ENCODE measurements around the gene PTPRD. TPM values are rescaled to one million over a fixed set of nuclear protein-coding genes. Genes with fewer than 3 reads are reported as not detected.

The PTPRD gene
- total and polyA plus RNA-seq, 9 of the 15 experiments (the other 6 are each of a cell fraction or from before 2014, with no cell fraction given): 0.11 TPM; not detected in 8

DNA sequence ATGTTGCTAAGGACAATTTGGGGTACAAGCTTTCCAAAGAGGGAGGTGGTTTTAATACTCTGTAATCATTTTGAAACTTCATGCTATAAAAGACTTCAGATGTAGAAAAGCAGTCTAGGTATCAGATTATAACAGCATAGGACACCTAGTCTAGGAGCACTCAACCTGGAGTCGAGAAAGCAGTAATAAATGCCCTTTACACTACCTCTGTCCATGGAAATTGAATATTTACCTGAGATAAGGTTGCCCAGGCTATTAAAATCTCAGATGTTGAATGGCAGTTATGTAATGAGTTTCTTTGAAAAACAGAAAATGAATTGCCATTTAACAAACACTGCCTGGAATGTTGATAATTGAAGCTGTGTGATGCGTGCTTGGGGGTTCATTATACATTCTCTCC is 2251.4 kb downstream of the PTPRD start:
- no peak for DNase-seq (ENCODE audit: extremely low read depth in 1 of 4, low spot score in 3 of 4)
- H3K27me3 ChIP-seq (ENCODE audit: control insufficient read depth in 2 of 2, insufficient read depth in 2 of 2, low read length in 2 of 2): no peaks in the 10 kb centered on the region
- H3K9me1 ChIP-seq (ENCODE audit: control insufficient read depth, insufficient read depth, low read length): no peaks in the 10 kb centered on the region
- no peaks in the 10 kb centered on the region; the same call in 1 of the 2 replicates for H3K9me3 ChIP-seq (replicated peaks; ENCODE audit: control insufficient read depth, insufficient read depth, low read depth, low read length)
- H3K4me1 ChIP-seq (replicated peaks in 1 of 2; ENCODE audit: control insufficient read depth in 2 of 2, insufficient read depth in 2 of 2, low read length in 2 of 2): no peaks in the 10 kb centered on the region
- no peak for FAIRE-seq
- H3K4me3 ChIP-seq: no peak overlapping the region
- ATAC-seq: no peak
- H2AFZ ChIP-seq (ENCODE audit: low read depth, low read length): no peak overlapping the region
- H3K27ac ChIP-seq (ENCODE audit: extremely low read depth, low read depth, low read length): no peak overlapping the region
- 0% methylated on average over 2 of the region's 2 CpGs for WGBS (ENCODE audit: insufficient coverage, low coverage, missing lambda C conversion rate)
- no TSS peak for BruUV-seq (replicated peaks)
- H3K9ac ChIP-seq (ENCODE audit: insufficient read depth in 1 of 2, low read depth in 2 of 2, low read length in 2 of 2): no peak overlapping the region
- intact Hi-C loops (cut with micrococcal nuclease) (no loop called here), in situ Hi-C loops (cut with MboI) (no loop called here)
- no peak overlapping the region for H3K4me2 ChIP-seq (ENCODE audit: insufficient read depth, low read length)
- no peaks in the 10 kb centered on the region for H3K79me2 ChIP-seq (ENCODE audit: control insufficient read depth, insufficient read depth, low read length)
- TF ChIP-seq STAG1 (CRISPR knock-in tag; IDR thresholded peaks at IDR 0.05; ENCODE audit: borderline replicate concordance) (no peak), HEY1 (CRISPR knock-in tag; IDR thresholded peaks at IDR 0.05; ENCODE audit: borderline replicate concordance) (no peak), ZNF121 (CRISPR knock-in tag; conservative IDR thresholded peaks at IDR 0.05) (no peak), GABPB1 (CRISPR knock-in tag; IDR thresholded peaks at IDR 0.05) (no peak), TARDBP (IDR thresholded peaks at IDR 0.05) (no peak), ZNF24 (IDR thresholded peaks at IDR 0.05) (no peak), HMG20A (CRISPR knock-in tag; conservative IDR thresholded peaks at IDR 0.05) (no peak), ZNF12 (CRISPR knock-in tag; IDR thresholded peaks at IDR 0.05) (no peak), CHD1 (IDR thresholded peaks at IDR 0.05; ENCODE audit: low read length) (no peak), BRF1 (IDR thresholded peaks at IDR 0.05; ENCODE audit: borderline replicate concordance, extremely low read depth, insufficient read length) (no peak)
- TF ChIP-seq, protein P1, sequence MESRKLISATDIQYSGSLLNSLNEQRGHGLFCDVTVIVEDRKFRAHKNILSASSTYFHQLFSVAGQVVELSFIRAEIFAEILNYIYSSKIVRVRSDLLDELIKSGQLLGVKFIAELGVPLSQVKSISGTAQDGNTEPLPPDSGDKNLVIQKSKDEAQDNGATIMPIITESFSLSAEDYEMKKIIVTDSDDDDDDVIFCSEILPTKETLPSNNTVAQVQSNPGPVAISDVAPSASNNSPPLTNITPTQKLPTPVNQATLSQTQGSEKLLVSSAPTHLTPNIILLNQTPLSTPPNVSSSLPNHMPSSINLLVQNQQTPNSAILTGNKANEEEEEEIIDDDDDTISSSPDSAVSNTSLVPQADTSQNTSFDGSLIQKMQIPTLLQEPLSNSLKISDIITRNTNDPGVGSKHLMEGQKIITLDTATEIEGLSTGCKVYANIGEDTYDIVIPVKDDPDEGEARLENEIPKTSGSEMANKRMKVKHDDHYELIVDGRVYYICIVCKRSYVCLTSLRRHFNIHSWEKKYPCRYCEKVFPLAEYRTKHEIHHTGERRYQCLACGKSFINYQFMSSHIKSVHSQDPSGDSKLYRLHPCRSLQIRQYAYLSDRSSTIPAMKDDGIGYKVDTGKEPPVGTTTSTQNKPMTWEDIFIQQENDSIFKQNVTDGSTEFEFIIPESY (CRISPR knock-in tag; IDR thresholded peaks at IDR 0.05): no peak
- no peaks in the 10 kb centered on the region for H4K20me1 ChIP-seq (replicated peaks; ENCODE audit: control insufficient read depth, insufficient read depth, low read length)
- CTCF ChIA-PET (ENCODE audit: low intra/inter-chr PET ratio): no interaction called here
- no peaks in the 10 kb centered on the region for H3K36me3 ChIP-seq (ENCODE audit: control insufficient read depth, insufficient read depth, low read length)
- POLR2A ChIA-PET: no interaction called here
